Putamen (tissue), 1 donor: ENCODE data around the gene ENSA.
"Not testable (repeated sequence)": the region's sequence is repeated elsewhere in the genome, so short reads cannot be mapped to it uniquely, and the experiment has no call there.

Source experiments
- DNase-seq: peaks from one replicate; pipeline ENCODE4 v3.0.0-alpha.2; 2016; ENCODE audit warnings: low spot score

The ENSA gene, protein sequence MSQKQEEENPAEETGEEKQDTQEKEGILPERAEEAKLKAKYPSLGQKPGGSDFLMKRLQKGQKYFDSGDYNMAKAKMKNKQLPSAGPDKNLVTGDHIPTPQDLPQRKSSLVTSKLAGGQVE

DNA sequence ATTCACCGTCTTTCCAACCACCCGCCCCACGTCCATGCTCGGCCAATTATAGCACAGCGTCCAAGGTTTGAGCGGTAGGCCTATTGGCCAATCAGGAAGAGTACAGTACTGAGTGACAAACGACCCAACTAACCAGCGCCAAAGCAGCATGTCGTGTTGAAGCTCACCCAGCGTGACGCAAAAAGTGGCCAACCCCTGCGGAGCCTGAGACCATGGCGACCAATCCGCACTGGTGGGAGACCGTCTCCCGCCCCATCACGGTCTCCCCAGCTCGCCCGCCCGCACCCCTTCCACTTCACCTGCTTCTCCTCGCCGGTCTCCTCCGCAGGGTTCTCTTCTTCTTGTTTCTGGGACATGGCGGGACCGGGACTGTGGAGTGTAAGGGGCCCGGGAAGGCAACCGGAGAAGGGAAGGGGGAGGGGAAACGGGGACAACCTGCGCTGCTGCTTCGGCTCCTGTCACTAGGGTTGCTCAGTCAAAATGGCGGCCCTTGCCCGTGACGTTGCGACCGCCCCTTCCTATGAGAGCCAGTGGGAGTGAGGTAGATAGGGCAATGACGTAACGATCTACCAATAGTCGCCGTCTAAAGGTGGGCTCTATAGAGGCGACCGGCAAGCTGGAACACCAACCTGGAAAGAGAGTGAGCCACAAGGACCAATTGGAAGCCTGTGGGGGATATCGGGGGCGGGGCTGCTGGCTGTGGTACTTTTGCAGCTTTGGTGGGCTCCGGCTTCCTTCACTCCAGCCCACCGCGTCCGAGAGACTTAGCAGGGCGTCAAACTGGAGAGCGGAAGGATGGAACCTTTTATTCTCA lies at the start of gene ENSA:
TSS of gene ENSA (minus strand) at position 498 of the 814 bp plus-strand sequence. CDS start at position 356, 142 bp downstream.
- DNase-seq, result peak; percentile 99

DNA sequence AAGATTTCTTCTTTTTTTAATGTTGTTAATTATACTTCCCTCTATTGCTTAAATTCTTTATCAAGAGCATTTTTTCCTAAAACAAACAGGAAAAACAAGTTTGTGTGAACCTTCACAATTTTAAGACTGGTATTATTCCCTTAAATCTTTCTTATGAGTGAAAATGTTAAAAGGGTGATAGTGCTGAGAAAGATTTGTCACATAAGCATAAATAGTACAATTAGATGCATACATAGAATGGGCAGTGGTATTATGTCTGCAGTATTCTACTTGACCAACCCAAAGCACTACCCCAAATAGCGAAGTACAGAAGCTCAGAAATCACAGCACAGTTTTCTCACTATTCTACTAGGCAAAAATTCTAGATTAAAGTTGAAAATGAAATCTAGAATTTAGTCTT lies 49.6 kb upstream of the ENSA start:
- DNase-seq, result no peak

DNA sequence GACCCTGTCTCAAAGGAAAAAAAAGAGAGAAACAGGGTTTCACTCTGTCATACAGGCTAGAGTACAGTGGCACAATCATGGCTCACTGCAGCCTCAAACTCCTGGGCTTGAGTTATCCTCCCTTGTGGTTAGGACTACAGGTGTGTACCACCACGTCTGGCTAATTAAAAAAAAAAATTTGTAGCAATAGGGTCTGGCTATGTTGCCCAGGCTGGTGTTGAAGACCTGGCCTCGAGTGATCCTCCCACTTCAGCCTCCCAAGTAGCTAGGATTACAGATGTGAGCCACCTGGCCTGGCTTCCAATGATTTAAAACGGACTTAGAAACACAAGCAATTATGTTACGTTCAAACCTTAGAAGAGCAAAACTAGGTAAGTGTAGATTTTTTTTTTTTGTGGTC lies 45.5 kb upstream of the ENSA start:
- no peak for DNase-seq

DNA sequence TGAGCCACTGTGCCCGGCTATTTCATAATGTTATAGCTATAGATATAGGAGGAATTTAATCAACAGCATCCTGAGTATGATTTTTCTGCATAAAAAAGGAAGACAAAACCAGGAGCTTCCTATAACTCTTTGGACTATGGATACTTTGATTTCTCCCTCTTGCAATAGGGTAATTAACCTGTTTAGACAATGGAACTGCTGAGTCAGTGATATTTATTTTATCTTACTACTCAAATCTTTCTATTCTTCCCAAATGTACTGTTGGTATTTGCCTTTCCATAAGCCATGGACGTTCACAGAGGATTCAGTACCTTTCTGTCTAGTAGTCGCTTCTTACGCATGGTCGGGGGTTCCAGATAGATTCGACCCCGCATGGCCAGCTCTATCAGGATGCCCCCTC lies 33.9 kb upstream of the ENSA start:
- DNase-seq, result no peak

DNA sequence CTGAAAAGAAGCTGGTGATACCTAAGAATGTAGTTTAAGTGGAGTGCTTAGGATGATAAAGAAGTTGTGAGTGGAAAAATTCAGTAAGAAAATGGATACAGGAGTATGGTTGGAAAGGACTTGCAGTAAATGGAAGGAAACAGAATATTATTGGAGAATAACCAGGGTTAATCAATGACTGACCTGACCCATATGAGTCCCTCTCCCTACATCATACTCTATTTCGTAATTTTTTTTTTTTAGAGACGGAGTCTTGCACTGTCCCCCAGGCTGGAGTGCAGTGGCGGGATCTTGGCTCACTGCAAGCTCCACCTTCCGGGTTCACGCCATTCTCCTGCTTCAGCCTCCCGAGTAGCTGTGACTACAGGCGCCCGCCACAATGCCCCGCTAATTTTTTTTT lies 33.4 kb upstream of the ENSA start:
- no peak for DNase-seq

DNA sequence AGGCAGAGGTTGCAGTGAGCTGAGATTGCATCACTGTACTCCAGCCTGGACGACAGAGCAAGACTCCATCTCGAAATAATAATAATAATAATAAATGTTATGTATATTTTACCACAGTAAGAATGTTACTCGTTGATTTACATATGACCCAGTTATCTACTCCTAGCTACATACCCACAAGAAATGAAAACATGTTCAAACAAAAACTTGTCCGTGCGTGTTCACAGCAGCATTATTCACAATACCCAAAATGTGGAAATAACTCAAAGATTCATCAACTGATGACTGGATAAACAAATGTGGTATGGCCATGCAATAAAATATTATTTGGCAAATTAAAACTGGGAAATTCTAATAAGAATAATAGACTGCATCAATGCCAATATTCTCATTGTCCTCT lies 31.7 kb upstream of the ENSA start:
- DNase-seq, result no peak

DNA sequence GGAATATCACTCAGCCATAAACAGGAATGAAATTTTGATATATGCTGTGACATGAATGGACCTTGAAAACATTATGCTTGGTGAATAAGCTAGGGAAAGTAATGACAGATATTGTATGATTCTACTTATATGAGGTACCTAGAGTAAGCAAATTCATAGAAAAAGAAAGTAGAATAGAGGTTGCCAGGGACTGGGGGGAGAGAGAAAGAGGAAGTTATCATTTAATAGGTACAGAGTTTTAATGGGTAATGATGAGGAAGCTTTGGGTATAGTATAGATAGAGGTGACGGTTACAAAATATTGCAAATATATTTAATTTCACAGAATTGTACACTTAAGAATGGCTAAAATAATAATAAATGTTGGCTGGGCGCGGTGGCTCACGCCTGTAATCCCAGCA lies 31.2 kb upstream of the ENSA start:
- no peak for DNase-seq

DNA sequence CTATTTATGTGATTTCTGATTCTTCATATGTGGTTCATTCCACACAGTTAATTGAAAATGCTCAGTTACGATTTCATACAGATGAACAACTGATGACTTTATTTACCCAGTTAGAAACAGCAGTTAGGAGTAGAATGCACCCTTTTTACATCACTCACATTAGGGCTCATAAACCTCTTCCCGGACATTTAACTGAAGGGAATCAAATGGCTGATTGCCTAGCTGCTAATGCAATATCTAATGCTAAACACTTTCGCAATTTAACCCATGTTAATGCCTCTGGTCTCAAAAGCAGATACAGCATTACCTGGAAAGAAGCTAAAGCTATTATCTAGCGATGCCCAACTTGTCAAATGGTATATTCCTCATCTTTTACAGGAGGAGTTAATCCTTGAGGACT lies 27.7 kb upstream of the ENSA start:
- not testable (repeated sequence) for DNase-seq

DNA sequence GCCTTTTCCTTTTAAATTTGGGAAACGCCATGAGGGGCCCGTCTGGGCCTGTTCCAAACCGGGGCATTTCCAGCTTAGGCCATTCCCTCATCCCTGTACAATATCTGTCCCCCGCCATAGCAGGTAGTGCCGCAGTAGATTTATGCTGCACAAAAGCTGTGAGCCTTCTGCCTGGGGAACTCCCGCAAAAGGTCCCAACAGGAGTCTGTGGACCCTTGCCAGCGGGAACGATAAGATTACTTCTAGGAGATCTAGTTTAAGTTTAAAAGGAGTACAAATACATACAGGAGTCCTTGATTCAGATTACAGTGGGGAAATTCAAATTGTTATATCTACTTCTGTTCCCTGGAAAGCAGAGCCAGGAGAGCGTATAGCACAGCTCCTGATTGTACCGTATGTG lies 25.2 kb upstream of the ENSA start:
- DNase-seq, result not testable (repeated sequence)

DNA sequence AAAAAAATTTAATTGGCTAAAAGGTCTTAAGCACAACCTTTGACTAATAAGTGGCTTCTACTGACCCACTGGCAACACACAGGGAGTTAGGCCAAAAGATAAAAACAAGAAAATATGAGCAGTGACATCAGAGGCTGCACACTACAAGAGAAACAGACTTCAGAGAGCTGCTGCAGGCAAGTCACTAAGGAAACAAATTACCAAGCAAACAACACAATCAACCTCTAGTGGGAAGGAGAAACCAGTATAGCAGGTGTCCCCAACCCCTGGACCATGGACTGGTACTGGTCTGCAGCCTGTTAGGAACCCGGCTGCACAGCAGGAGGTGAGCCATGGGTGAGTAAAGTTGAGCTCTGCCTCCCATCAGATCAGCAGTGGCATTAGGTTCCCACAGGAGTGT lies 20.8 kb upstream of the ENSA start:
- DNase-seq, result no peak

DNA sequence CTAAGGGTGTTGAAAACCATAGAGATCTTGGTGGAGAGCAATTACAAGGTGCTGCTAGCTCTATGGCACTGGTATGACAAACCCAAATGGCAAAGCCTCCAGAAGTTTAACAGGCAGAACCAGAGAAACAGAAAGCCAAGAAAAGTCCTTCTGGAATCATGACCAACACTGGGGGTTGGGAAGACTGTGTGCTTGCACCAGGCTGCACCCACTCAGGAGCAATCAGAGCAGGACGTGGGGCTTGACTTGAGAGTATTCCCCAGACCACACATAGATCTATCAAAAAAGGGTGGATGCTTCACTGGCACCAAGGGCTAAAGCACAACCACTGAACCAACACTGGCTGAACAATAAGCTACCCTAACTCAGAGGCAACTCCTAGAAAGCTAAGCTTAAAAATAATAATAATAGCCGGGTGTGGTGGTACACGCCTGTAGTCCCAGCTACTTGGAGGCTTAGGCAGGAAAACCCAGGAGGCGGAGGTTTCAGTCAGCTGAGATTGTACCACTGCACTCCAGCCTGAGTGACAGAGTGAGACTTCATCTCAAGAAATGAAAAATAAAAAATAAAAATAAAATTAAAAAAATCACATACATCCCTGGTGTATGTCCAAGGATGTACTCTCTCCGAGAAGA lies 20.1 kb upstream of the ENSA start:
- DNase-seq, result no peak

DNA sequence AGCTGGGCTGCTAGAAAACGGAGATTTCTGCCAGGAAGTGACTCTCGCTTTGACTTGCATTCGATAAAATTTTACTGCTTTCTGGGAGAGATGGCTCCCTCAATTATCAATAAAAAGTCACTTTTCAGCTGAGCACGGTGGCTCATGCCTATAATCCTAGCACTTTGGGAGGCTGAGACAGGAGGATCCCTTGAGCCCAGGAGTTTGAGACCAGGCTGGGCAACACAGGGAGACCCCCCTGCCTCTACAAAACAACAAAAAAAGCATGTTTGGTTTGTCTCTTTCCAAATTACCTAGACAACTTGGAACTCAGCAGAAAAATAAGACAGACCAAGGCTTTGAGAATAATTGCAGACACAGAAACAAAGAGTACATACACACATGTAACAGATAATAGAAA lies 12.9 kb upstream of the ENSA start:
- DNase-seq, result no peak

DNA sequence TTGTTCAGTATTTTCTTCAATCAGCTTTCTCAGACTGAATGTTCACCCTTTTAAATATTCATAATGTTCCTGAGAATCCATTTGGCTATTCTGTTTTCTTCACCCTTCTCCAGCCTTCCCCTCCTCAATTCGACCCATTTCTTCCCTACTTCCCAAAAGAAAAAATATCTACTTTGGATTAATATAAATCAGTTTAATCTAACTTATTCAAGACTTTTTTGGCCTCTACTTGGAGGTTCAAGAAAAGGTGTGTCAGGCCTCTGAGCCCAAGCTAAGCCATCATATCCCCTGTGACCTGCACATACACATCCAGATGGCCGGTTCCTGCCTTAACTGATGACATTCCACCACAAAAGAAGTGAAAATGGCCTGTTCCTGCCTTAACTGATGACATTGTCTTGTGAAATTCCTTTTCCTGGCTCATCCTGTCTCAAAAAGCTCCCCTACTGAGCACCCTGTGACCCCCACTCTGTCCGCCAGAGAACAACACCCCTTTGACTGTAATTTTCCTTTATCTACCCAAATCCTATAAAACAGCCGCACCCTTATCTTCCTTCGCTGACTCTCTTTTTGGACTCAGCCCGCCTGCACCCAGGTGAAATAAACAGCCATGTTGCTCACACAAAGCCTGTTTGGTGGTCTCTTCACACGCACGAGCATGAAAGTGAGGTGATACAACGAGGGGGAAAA lies 11.9 kb upstream of the ENSA start:
- not testable (repeated sequence) for DNase-seq

DNA sequence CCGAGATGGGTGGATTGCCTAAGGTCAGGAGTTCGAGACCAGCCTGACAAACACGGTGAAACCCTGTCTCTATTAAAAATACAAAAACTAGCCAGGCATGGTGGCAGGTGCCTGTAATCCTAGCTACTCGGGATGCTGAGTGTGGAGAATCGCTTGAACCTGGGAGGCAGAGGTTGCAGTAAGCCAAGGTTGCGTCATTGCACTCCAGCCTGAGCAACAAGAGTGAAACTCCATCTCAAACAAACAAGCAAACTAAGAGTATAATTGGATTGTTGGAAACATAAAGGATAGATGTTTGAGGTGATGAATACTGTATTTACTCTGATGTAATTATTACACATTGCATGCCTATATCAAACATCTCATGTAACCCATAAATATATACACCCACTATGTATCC lies 9.0 kb upstream of the ENSA start:
- not testable (repeated sequence) for DNase-seq

DNA sequence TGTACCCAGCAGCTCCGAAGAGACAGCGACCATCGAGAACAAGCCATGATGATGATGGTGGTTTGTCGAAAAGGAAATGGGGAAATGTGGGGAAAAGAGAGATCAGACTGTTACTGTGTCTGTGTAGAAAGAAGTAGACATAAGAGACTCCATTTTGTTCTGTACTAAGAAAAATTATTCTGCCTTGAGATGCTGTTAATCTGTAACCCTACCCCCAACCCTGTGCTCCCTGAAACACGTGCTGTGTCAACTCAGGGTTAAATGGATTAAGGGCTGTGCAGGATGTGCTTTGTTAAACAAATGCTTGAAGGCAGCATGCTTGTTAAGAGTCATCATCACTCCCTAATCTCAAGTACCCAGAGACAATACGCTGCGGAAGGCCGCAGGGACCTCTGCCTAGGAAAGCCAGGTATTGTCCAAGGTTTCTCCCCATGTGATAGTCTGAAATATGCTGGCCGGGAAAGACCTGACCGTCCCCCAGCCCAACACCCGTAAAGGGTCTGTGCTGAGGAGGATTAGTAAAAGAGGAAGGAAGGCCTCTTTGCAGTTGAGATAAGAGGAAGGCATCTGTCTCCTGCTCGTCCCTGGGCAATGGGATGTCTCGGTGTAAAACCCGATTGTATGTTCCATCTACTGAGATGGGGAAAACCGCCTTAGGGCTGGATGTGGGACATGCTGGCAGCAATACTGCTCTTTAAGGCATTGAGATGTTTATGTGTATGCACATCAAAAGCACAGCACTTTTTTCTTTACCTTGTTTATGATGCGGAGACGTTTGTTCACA lies 5.6 kb upstream of the ENSA start:
- not testable (repeated sequence) for DNase-seq

DNA sequence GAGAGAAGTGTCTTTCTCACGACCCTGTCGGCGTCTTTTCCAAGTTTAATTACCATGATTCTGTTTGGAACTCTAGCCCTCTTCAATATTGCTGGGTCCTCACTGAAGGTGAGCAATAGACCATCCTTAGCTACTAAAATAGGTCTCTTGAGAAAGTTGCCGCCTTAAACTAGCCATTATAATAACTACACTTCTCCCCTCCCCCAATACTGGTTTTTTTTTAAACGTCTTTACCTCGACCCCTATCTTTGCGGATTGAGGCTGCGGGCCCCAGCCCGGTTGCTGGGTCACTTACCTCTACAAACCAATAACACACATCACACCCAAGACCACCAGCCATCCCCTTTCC lies 672 bp downstream of the ENSA start:
- DNase-seq, result no peak

DNA sequence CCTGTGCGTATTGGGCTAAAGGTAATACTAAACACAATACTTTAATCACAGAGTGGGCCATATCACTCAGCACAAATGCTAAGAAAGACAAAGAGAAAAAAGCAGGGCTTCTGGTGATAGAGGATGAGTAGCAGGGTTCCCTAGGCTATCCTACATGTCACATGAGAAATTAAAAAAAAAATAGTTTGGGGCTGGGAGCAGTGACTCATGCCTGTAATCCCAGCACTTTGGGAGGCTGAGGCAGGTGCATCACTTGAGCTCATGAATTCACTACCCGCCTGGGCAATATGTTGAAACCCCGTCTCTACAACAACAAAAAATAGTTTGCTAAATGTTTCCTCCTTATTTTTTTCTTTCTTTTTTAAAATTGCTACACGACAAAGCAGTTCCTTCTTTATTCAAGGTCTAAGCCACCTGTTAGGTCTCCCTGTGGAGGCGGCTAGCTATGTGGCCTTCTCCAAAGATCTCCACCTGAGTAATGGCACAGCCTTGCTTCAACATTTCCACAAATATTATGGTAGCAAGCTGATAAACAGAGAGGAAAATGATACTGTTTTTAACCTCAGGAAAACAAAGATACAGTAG lies 1.5 kb downstream of the ENSA start:
- no peak for DNase-seq

DNA sequence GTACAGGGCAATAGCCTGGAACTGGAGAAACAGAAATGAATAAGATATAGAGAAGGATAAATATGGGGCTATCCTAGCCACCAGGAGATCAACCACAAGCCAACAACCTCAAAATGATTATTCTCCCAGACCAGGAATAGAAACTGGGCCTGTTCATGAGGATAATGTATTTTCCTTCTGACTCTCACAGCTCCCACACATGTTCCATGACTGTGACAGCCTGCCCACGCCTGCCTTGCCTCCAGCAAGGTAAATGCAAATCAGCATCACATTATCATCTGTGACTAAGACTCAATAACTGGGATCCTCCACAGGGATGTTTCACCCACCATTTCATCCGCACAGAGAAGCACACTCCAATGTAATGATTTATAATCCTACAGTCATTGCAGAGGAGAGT lies 3.3 kb downstream of the ENSA start:
- DNase-seq, result peak; percentile 83

DNA sequence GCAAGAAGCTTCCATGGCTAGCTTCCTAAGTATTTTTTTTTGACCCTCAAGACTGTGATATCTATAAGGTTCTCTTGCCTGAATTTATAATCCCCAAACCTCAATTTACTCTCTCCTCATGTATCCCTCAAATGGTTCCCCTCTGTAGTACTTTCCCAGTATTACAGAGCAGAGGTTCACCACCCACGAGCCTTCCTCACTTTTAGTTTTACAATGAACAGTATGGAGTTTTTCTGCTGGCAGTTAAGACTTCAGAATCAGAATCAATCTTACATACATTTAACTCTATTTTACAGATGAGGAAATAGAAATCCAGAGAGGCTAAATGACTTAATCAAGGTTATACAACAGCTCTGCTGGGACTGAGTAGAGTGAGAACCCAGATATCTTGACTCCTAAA lies 4.9 kb downstream of the ENSA start:
- DNase-seq, result not testable (repeated sequence)

DNA sequence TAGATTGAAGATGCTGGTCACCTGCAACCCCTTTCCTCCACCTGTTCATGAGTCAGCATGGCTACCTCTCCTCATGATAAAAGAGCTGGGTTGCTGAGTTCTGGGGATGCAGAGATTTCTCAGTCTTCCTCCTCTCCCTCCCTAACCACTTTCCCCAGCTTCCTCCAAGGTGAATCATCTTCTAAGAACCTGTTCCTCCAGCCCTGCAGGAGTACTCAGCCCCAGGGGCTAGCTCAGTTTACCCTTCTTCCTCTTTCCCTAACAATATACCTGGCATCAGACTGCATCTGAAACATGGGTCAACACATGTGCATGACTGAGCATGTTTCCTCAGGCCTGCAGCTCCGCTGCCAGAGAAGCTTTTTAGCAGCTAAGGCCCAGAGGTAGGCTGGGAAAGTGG lies 5.3 kb downstream of the ENSA start:
- DNase-seq, result not testable (repeated sequence)

DNA sequence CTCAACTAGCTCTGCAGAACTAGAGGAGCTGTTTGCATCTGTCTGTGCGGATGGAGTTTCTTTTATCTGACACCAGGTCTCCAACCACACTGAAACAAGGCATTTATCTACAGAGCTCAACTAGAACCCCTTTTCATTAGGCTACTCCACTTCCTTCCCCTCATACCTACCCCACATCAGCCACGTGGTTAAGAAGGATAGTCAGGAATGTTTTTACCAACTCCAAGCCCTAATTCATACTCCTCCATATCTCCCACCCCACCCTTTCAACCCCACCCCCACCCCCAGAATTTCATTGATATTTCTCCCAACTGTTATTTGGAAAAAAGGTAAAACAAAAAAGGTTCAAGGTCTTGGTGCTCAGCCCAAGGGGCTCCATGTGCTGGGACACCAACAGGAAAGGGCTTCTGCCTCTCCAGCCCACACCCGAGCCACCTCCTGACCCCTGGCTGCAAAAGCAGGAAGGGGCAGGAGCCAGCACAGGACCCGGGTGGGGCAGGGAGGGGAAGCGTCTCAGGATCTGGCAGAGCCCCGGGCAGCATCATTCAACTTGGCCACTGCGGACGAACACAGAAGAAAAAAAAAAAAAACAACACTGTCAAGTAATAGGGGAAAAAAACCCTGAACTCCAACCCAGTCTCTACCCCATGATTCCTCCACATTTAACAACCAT lies 7.0 kb downstream of the ENSA start:
- DNase-seq, result no peak
